Testis (tissue), 5 donors: ENCODE measurements around the gene PATE2. TPM values are rescaled to one million over a fixed set of nuclear protein-coding genes. Genes with fewer than 3 reads are reported as not detected.

Experiments
- DNase-seq: peaks from one replicate; pipeline ENCODE4 v3.0.0-alpha.2; 2019
- H3K27ac ChIP-seq, 2 donors: fragments of 200-600 bp; sonication (generic); one replicate each; pipeline ENCODE4 v1.5.1; 2019
- H3K27me3 ChIP-seq: fragments of 200-600 bp; sonication (generic); one replicate; pipeline ENCODE4 v1.5.1; 2019
- H3K36me3 ChIP-seq: fragments of 200-600 bp; sonication (generic); one replicate; pipeline ENCODE4 v1.5.1; 2017; ENCODE audit warnings: low read depth; ENCODE audit errors: missing control alignments
- H3K4me1 ChIP-seq: fragments of 200-600 bp; sonication (generic); one replicate; pipeline ENCODE4 v1.5.1; 2019
- H3K4me3 ChIP-seq, 2 donors: fragments of 200-600 bp; sonication (generic); one replicate each; pipeline ENCODE4 v1.5.1; 2017 to 2019
- H3K9me3 ChIP-seq: fragments of 200-600 bp; sonication (generic); one replicate; pipeline ENCODE4 v1.5.1; 2017
- CTCF ChIP-seq, 3 experiments: fragments of 450-650 bp in 2 of 3; fragments of 200-600 bp in 1 of 3; sonication (generic) in 1 of 3; IDR thresholded peaks; one replicate each; pipeline ENCODE4 v1.5.1; 2016 to 2019; ENCODE audit warnings: antibody characterized with exemption in 3 of 3, mild to moderate bottlenecking in 2 of 3, moderate library complexity in 1 of 3
- POLR2A ChIP-seq: fragments of 450-650 bp; IDR thresholded peaks from one replicate; pipeline ENCODE4 v1.6.1; 2017; ENCODE audit warnings: antibody characterized with exemption, mild to moderate bottlenecking, moderate library complexity
- WGBS, 2 donors: methylation state at CpG; one replicate each; pipeline ENCODE4 v1.1.5; 2018; 5-methylcytosine and 5-hydroxymethylcytosine counted together
- intact Hi-C: fragments of 100-400 bp; cut with DNase I; formaldehyde crosslinking; loops from one replicate; pipeline ENCODE4 v1.15.1; 2023; ENCODE audit warnings: low total_unique reads
- long read RNA-seq, 2 donors: transcript quantifications; one replicate each; lab custom pipeline, GENCODE V29; 2026
- polyA plus RNA-seq: library from polyadenylated mRNA; stranded (reverse); fragments of 350-450 nt; fragmentation: Illumina TruSeq; extraction: RNeasy Lipid Tissue Mini Kit (QIAGEN cat#74804); gene quantifications from one replicate; pipeline ENCODE4 v1.2.3, GENCODE V29; 2014; ENCODE audit warnings: low read depth, low replicate concordance; ENCODE audit not compliant: insufficient read depth
- total RNA-seq, 2 donors: library from RNA; depleted of rRNA; stranded (reverse); fragments of >200 nt; gene quantifications; one replicate each; pipeline ENCODE4 v1.2.3, GENCODE V29; 2016

PATE2 gene
- total RNA-seq = 1 to 10 TPM; 1.0 to 1.7 TPM
- 0.76 TPM for polyA plus RNA-seq
- long read RNA-seq, donor 1 = 0 reads
- long read RNA-seq, donor 2 = 0 reads

- H3K4me1 ChIP-seq = no peaks in the 10 kb centered on the region
- no peaks in the 10 kb centered on the region for H3K9me3 ChIP-seq
- no peak within 1 kb of the TSS for H3K27ac ChIP-seq
- TF ChIP-seq POLR2A = no peak
- no peak for TF ChIP-seq CTCF (IDR thresholded peaks at IDR 0.05)
- no peaks in the 10 kb centered on the region for H3K27me3 ChIP-seq
- DNase-seq = no peak
- intact Hi-C loops = no loop called here
- H3K4me3 ChIP-seq = no peak within 1 kb of the TSS
- no peaks in the 10 kb centered on the region for H3K36me3 ChIP-seq
These were observed at the start of gene PATE2 for GRCh38 chr11:125778728-125779127. Gene PATE2 (minus strand): TSS chr11:125778828. CDS start chr11:125778773, 55 bp downstream.

GRCh38 chr11:125807909-125808308 lies 29.3 kb upstream of the PATE2 start:
- intact Hi-C loops = no loop called here
- Histone ChIP-seq H3K9me3 (no peaks in the 10 kb centered on the region), H3K36me3 (no peaks in the 10 kb centered on the region), H3K4me1 (no peaks in the 10 kb centered on the region), H3K27ac (no peak overlapping the region), H3K4me3 (no peak overlapping the region), H3K27me3 (no peaks in the 10 kb centered on the region)
- no peak for TF ChIP-seq CTCF (IDR thresholded peaks at IDR 0.05)
- TF ChIP-seq POLR2A = no peak
- 91% methylated on average over 1 of the region's 1 CpG for WGBS, 2 donors
- DNase-seq = no peak

- TF ChIP-seq POLR2A (no peak), CTCF (IDR thresholded peaks at IDR 0.05) (no peak)
- 2 to 95% methylated on average over 1 of the region's 1 CpG for WGBS, 2 donors
These were observed 23.8 kb upstream of the PATE2 start for GRCh38 chr11:125802387-125802786.

GRCh38 chr11:125799808-125800207 lies 21.2 kb upstream of the PATE2 start:
- no peak for DNase-seq
- Histone ChIP-seq H3K27ac (no peak overlapping the region), H3K9me3 (no peaks in the 10 kb centered on the region), H3K36me3 (no peaks in the 10 kb centered on the region), H3K4me3 (no peak overlapping the region), H3K27me3 (no peaks in the 10 kb centered on the region), H3K4me1 (no peaks in the 10 kb centered on the region)
- no peak for TF ChIP-seq POLR2A
- no peak for TF ChIP-seq CTCF (IDR thresholded peaks at IDR 0.05)
- 36 to 83% methylated on average over 2 of the region's 2 CpGs for WGBS, 2 donors
- intact Hi-C loops = no loop called here

More at GRCh38 chr11:125802387-125802786, 23.8 kb upstream of the PATE2 start:
- Histone ChIP-seq H3K36me3 (no peaks in the 10 kb centered on the region), H3K27me3 (no peaks in the 10 kb centered on the region), H3K27ac (no peak overlapping the region), H3K4me3 (no peak overlapping the region), H3K9me3 (no peaks in the 10 kb centered on the region), H3K4me1 (no peaks in the 10 kb centered on the region)
- intact Hi-C loops = no loop called here
- no peak for DNase-seq

GRCh38 chr11:125797641-125798040 lies 19.0 kb upstream of the PATE2 start:
- Histone ChIP-seq H3K36me3 (no peaks in the 10 kb centered on the region), H3K9me3 (no peaks in the 10 kb centered on the region), H3K4me1 (no peaks in the 10 kb centered on the region), H3K4me3 (no peak overlapping the region), H3K27me3 (no peaks in the 10 kb centered on the region), H3K27ac (no peak overlapping the region)
- no peak for TF ChIP-seq CTCF (IDR thresholded peaks at IDR 0.05)
- TF ChIP-seq POLR2A = no peak
- DNase-seq = no peak
- WGBS, 2 donors = 49 to 52% methylated on average over 4 of the region's 4 CpGs
- intact Hi-C loops = no loop called here
